Cardiac muscle cell (in vitro differentiated cells and primary cell): ENCODE results near the gene FCHSD2. TPM values are rescaled to one million over a fixed set of nuclear protein-coding genes. Genes with fewer than 3 reads are reported as not detected.

Experiments used
- DNase-seq, 2 donors: peaks; one replicate each; pipeline versions ENCODE4 v3.0.0 to v3.0.0-alpha.2; 2010 to 2017; ENCODE audit warnings: low read depth in 1 of 2, low spot score in 1 of 2
- H3K27ac ChIP-seq: fragments of 200-600 bp; sonication (generic); 2 replicates; pipeline ENCODE4 v1.5.1; 2016
- H3K27me3 ChIP-seq: fragments of 200-600 bp; sonication (generic); 2 replicates; pipeline ENCODE4 v1.6.0; 2016; ENCODE audit warnings: control low read depth
- H3K36me3 ChIP-seq: fragments of 200-600 bp; sonication (generic); 2 replicates; pipeline ENCODE4 v1.5.1; 2016; ENCODE audit warnings: control low read depth
- H3K4me1 ChIP-seq: fragments of 200-600 bp; sonication (generic); 2 replicates; pipeline ENCODE4 v1.8.1; 2017; ENCODE audit warnings: low read depth, mild to moderate bottlenecking, mixed run types
- H3K4me3 ChIP-seq: fragments of 200-600 bp; sonication (generic); 2 replicates; pipeline ENCODE4 v1.5.1; 2016; ENCODE audit warnings: mild to moderate bottlenecking
- H3K9me3 ChIP-seq: fragments of 200-600 bp; sonication (generic); 2 replicates; pipeline ENCODE4 v1.5.1; 2017; ENCODE audit warnings: low read depth, mild to moderate bottlenecking, control low read depth
- polyA plus RNA-seq: library from polyadenylated mRNA; unstranded; fragments of >200 nt; fragmentation: Nextera tagmentation; extraction: Ambion mirVana; gene quantifications from 2 replicates; pipeline ENCODE4 v1.2.1, GENCODE V29; 2016
- total RNA-seq: library from RNA; depleted of rRNA; stranded (reverse); fragments of >200 nt; gene quantifications from 2 replicates; pipeline ENCODE4 v1.2.3, GENCODE V29; 2016
- TF ChIP-seq, protein P1 (sequence below): IDR thresholded peaks from 2 replicates; pipeline ENCODE4 v1.5.1; 2012; ENCODE audit warnings: low read depth, mild to moderate bottlenecking, low read length

FCHSD2 gene
- total and polyA plus RNA-seq, 2 experiments from 2014 or later: 12.3 to 16.9 TPM

GRCh38 chr11:72885749-72886609 lies 256.1 kb downstream of the FCHSD2 start:
- H3K27me3 ChIP-seq: no peaks in the 10 kb centered on the region
- DNase-seq: no peak
- H3K36me3 ChIP-seq: peaks cover 15% of the 10 kb centered on the region
- H3K27ac ChIP-seq: no peak overlapping the region
- no peaks in the 10 kb centered on the region for H3K9me3 ChIP-seq
- H3K4me1 ChIP-seq: no peaks in the 10 kb centered on the region
- no peak overlapping the region for H3K4me3 ChIP-seq
- TF ChIP-seq, protein P1, sequence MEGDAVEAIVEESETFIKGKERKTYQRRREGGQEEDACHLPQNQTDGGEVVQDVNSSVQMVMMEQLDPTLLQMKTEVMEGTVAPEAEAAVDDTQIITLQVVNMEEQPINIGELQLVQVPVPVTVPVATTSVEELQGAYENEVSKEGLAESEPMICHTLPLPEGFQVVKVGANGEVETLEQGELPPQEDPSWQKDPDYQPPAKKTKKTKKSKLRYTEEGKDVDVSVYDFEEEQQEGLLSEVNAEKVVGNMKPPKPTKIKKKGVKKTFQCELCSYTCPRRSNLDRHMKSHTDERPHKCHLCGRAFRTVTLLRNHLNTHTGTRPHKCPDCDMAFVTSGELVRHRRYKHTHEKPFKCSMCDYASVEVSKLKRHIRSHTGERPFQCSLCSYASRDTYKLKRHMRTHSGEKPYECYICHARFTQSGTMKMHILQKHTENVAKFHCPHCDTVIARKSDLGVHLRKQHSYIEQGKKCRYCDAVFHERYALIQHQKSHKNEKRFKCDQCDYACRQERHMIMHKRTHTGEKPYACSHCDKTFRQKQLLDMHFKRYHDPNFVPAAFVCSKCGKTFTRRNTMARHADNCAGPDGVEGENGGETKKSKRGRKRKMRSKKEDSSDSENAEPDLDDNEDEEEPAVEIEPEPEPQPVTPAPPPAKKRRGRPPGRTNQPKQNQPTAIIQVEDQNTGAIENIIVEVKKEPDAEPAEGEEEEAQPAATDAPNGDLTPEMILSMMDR: no peak

- no peak overlapping the region for H3K27ac ChIP-seq
- H3K36me3 ChIP-seq: no peaks in the 10 kb centered on the region
- no peaks in the 10 kb centered on the region for H3K9me3 ChIP-seq
- H3K4me1 ChIP-seq: no peaks in the 10 kb centered on the region
- no peaks in the 10 kb centered on the region for H3K27me3 ChIP-seq
- DNase-seq: no peak
- TF ChIP-seq, protein P1: no peak
- no peak overlapping the region for H3K4me3 ChIP-seq
Measured at GRCh38 chr11:72876147-72876546, 266.0 kb downstream of the FCHSD2 start.

GRCh38 chr11:72875736-72876135 lies 266.4 kb downstream of the FCHSD2 start:
- Histone ChIP-seq H3K4me3 (no peak overlapping the region), H3K36me3 (no peaks in the 10 kb centered on the region), H3K4me1 (no peaks in the 10 kb centered on the region), H3K27ac (no peak overlapping the region), H3K9me3 (no peaks in the 10 kb centered on the region), H3K27me3 (no peaks in the 10 kb centered on the region)
- TF ChIP-seq, protein P1: no peak
- DNase-seq: no peak

DNA sequence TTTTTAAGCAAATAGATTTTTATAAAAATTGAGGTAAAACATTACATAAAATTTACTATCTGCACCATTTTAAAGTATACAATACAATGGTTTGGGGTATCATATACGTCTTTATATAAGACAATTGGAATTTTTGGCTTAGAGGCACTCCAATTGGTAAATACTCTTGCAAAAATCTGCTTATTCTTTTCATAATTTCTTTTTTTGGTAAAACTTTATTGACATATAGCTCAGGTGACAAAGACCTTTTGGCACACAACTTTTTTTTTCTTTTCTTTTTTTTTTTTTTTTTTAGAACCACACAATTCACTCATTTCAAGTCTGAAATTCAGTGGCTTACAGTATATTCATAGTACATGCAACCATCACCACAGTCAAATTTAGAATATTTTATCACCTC lies 270.1 kb downstream of the FCHSD2 start:
- H3K4me3 ChIP-seq: no peak overlapping the region

DNA sequence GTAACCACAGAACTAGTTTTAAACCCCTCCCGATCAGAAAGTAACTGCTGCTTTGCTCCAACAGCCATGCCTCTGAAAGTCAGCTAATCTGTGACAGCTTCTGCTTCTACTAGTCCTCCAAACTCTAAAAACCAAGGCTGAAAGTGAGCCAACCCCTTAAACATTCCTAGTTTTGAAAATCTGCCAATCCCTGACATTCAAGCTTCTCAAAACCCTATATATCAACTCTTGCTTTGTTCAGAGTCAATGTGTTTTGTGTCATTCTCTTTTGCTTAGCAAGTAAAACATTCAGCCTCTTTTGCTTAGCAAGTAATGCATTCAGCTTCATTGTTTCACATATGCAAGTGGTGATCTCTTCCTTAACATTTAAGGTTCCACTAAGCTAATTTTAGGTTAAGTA lies 271.0 kb downstream of the FCHSD2 start:
- Histone ChIP-seq H3K36me3 (no peaks in the 10 kb centered on the region), H3K4me3 (no peak overlapping the region), H3K27ac (no peak overlapping the region), H3K4me1 (no peaks in the 10 kb centered on the region), H3K27me3 (no peaks in the 10 kb centered on the region), H3K9me3 (no peaks in the 10 kb centered on the region)
- peak in 1 of 2 donors; percentile 59 for DNase-seq
- TF ChIP-seq, protein P1: no peak

More for the DNA sequence above, 270.1 kb downstream of the FCHSD2 start:
- DNase-seq: no peak
- TF ChIP-seq, protein P1: no peak
- no peaks in the 10 kb centered on the region for H3K27me3 ChIP-seq
- H3K4me1 ChIP-seq: no peaks in the 10 kb centered on the region
- no peaks in the 10 kb centered on the region for H3K9me3 ChIP-seq
- no peaks in the 10 kb centered on the region for H3K36me3 ChIP-seq
- H3K27ac ChIP-seq: no peak overlapping the region
